GM12878 (cell line): ENCODE measurements around the gene SUSD6. TPM values are rescaled to one million over a fixed set of nuclear protein-coding genes. Genes with fewer than 3 reads are reported as not detected.

Experiments used
- ATAC-seq: fragments of 200-7000 bp; cut with Tn5 transposase; 3 replicates; pipeline ENCODE4 v1.9.1; 2020; ENCODE audit warnings: mild to moderate bottlenecking, moderate library complexity
- BruUV-seq: library from RNA; stranded (reverse); fragments of 400-500 nt; replicated peaks from 2 replicates; lab custom pipeline; 2021; lab: Mats Ljungman, UMichigan
- CTCF ChIA-PET: fragments of 300-600 bp; sonication (Branson Sonifier 250); formaldehyde crosslinking; extraction: SDS; loops from one replicate; lab custom pipeline; 2021; ENCODE audit warnings: inconsistent platforms; lab: Yijun Ruan, JAX
- POLR2A ChIA-PET: fragments of 350-600 bp; formaldehyde crosslinking; extraction: SDS; loops from one replicate; lab custom pipeline; 2021; ENCODE audit warnings: inconsistent platforms; lab: Charles Lee
- RAD21 ChIA-PET: fragments of 300-600 bp; sonication (Branson Sonifier 250); formaldehyde crosslinking; loops from one replicate; lab custom pipeline; 2023; ENCODE audit warnings: antibody characterized with exemption; ENCODE audit not compliant: unreplicated experiment; lab: Charles Lee
- SMC1A ChIA-PET: fragments of 300-600 bp; sonication (Branson Sonifier 250); formaldehyde crosslinking; loops from one replicate; lab custom pipeline; 2023; ENCODE audit not compliant: unreplicated experiment, uncharacterized antibody; lab: Charles Lee
- DNase-seq: peaks from one replicate; pipeline ENCODE4 v3.0.0-alpha.2; 2011; ENCODE audit warnings: low read depth, low spot score
- FAIRE-seq: peaks from 3 replicates; lab custom pipeline; 2011; peaks lifted over from hg19 to GRCh38; lab: Jason Lieb, UNC
- H2AFZ ChIP-seq: 2 replicates; pipeline ENCODE4 v1.6.0; 2011; ENCODE audit warnings: low read depth, low read length, control low read depth; ENCODE audit not compliant: control insufficient read depth
- H3K27ac ChIP-seq: 2 replicates; pipeline ENCODE4 v1.5.1; 2011; ENCODE audit warnings: control low read depth; ENCODE audit not compliant: control insufficient read depth, insufficient read depth
- H3K27me3 ChIP-seq, 2 experiments: replicated peaks in 1 of 2; 2 replicates each; pipeline versions ENCODE4 v1.6.0 to v1.6.1; 2011; ENCODE audit warnings: low read length in 1 of 2; ENCODE audit not compliant: control insufficient read depth in 2 of 2, insufficient read depth in 2 of 2
- H3K36me3 ChIP-seq, 2 experiments: 2 replicates each; pipeline ENCODE4 v1.5.1; 2011; ENCODE audit warnings: low read length in 1 of 2; ENCODE audit not compliant: control insufficient read depth in 2 of 2, insufficient read depth in 2 of 2
- H3K4me1 ChIP-seq: 2 replicates; pipeline ENCODE4 v1.6.1; 2011; ENCODE audit warnings: mild to moderate bottlenecking, low read length, moderate library complexity, mixed read lengths; ENCODE audit not compliant: control insufficient read depth, insufficient read depth
- H3K4me2 ChIP-seq: 2 replicates; pipeline ENCODE4 v1.6.0; 2011; ENCODE audit warnings: control low read depth; ENCODE audit not compliant: control insufficient read depth, insufficient read depth
- H3K4me3 ChIP-seq: fragments of 200-600 bp; sonication (generic); 2 replicates; pipeline ENCODE4 v1.5.1; 2016
- H3K79me2 ChIP-seq: 2 replicates; pipeline ENCODE4 v1.6.0; 2011; ENCODE audit warnings: low read length; ENCODE audit not compliant: control insufficient read depth, insufficient read depth
- H3K9ac ChIP-seq: 2 replicates; pipeline ENCODE4 v1.8.0; 2011; ENCODE audit warnings: low read length, control low read depth, mixed read lengths; ENCODE audit not compliant: control insufficient read depth, insufficient read depth
- H3K9me3 ChIP-seq: replicated peaks from 3 replicates; pipeline ENCODE4 v1.5.1; 2011; ENCODE audit warnings: mild to moderate bottlenecking, low read length; ENCODE audit not compliant: control insufficient read depth, insufficient read depth
- H4K20me1 ChIP-seq: 2 replicates; pipeline ENCODE4 v1.6.0; 2011; ENCODE audit not compliant: control insufficient read depth, insufficient read depth
- CREB1 ChIP-seq: IDR thresholded peaks from 2 replicates; pipeline ENCODE4 v1.6.1; 2012; ENCODE audit warnings: low read depth, mild to moderate bottlenecking, inconsistent platforms
- HDAC2 ChIP-seq: fragments of 200-600 bp; sonication (generic); IDR thresholded peaks from 2 replicates; pipeline ENCODE4 v1.6.1; 2017
- NFIC ChIP-seq: IDR thresholded peaks from 2 replicates; pipeline ENCODE4 v1.6.1; 2012; ENCODE audit warnings: low read depth, mild to moderate bottlenecking, inconsistent platforms, low read length, moderate library complexity
- NFYB ChIP-seq: IDR thresholded peaks from 2 replicates; pipeline ENCODE4 v1.6.1; 2011; ENCODE audit warnings: low read depth, mild to moderate bottlenecking, low read length, improper control_type of control experiment, moderate library complexity; ENCODE audit not compliant: insufficient read depth
- POLR2AphosphoS2 ChIP-seq: IDR thresholded peaks from 2 replicates; pipeline ENCODE4 v1.6.1; 2011; ENCODE audit warnings: low read depth, mild to moderate bottlenecking, low read length, improper control_type of control experiment, moderate library complexity
- SMC3 ChIP-seq: IDR thresholded peaks from 2 replicates; pipeline ENCODE4 v1.6.1; 2011; ENCODE audit warnings: low read length, improper control_type of control experiment, borderline replicate concordance
- SREBF2 ChIP-seq: IDR thresholded peaks from 2 replicates; pipeline ENCODE4 v1.6.1; 2012; ENCODE audit warnings: mild to moderate bottlenecking, low read length
- ZNF24 ChIP-seq: fragments of 450-650 bp; IDR thresholded peaks from 2 replicates; pipeline ENCODE4 v1.6.1; 2017; ENCODE audit warnings: antibody characterized with exemption, mild to moderate bottlenecking
- WGBS: methylation state at CpG from one replicate; pipeline ENCODE4 v1.1.6; 2016; ENCODE audit warnings: low lambda C conversion rate; ENCODE audit not compliant: insufficient replicate concordance, insufficient coverage; ENCODE audit errors: missing lambda C conversion rate; 5-methylcytosine and 5-hydroxymethylcytosine counted together
- in situ Hi-C: fragments of 300-500 bp; cut with MboI; formaldehyde crosslinking; loops from 9 replicates; pipeline ENCODE4 v1.14.3; 2018; ENCODE audit warnings: mixed read lengths
- intact Hi-C: fragments of 100-400 bp; cut with micrococcal nuclease; formaldehyde crosslinking; loops from one replicate; pipeline ENCODE4 v1.14.2; 2022; ENCODE audit not compliant: unreplicated experiment
- polyA plus RNA-seq, 11 experiments: library from polyadenylated mRNA; depleted of rRNA in 4 of 11; unstranded in 6 of 11; stranded (reverse) in 5 of 11; fragments of >200 nt; fragmentation: Nextera tagmentation in 4 of 11; fragmentation: Illumina TruSeq in 1 of 11; extraction: Ambion mirVana in 4 of 11; extraction: Trizol in 1 of 11; gene quantifications; 1 replicate in 1 of 11; 2 replicates in 10 of 11; pipeline versions ENCODE4 v1.2.1 to v1.2.3, GENCODE V29; 2011 to 2016; ENCODE audit warnings: inconsistent platforms in 2 of 11, missing spikeins in 2 of 11, low read depth in 1 of 11
- total RNA-seq, 4 experiments: library from RNA; depleted of rRNA in 3 of 4; stranded (reverse); fragments of >200 nt in 3 of 4; fragmentation: Illumina TruSeq in 1 of 4; extraction: Trizol in 1 of 4; gene quantifications; 2 replicates each; pipeline versions ENCODE4 v1.2.1 to v1.2.3, GENCODE V29; 2013 to 2021
- TF ChIP-seq, protein P1 (sequence below): IDR thresholded peaks from 2 replicates; pipeline ENCODE4 v1.6.1; 2011; ENCODE audit warnings: mild to moderate bottlenecking, low read depth, low read length, moderate library complexity; ENCODE audit not compliant: insufficient replicate concordance
- TF ChIP-seq, protein P2 (sequence below): IDR thresholded peaks from 2 replicates; pipeline ENCODE4 v1.6.1; 2012; ENCODE audit warnings: mild to moderate bottlenecking, low read depth, low read length
- TF ChIP-seq, protein P3 (sequence below): fragments of 450-650 bp; IDR thresholded peaks from 2 replicates; pipeline ENCODE4 v1.6.1; 2017; ENCODE audit warnings: mild to moderate bottlenecking, low read depth, inconsistent platforms; ENCODE audit not compliant: poor library complexity, severe bottlenecking

SUSD6 gene
- total and polyA plus RNA-seq, 10 of the 15 experiments (the other 5 are each of a cell fraction or from before 2014, with no cell fraction given), result 6.6 to 39.8 (median 20.2) TPM

DNA sequence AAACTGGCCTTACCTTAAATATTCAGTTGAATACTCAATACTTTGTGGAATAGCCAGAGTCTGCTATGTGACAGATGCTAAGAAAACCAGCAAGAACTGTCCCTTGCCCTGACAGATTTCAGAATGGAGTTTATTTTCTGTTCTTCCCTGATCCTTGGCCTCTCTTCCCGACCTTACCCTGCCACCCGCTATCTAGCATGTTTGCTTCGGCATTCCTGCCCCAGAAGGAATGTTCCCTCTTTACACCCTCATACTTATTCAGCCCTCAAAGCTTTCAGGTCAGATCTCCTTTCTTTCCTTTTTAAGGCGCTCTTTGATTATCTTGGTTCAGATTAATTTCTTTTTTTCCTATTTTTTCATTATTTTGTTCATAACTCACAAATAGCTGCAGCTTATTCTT is 21.8 kb downstream of the SUSD6 start:
- Histone ChIP-seq H3K36me3 (peaks cover 0 to 6% of the 10 kb centered on the region in 2 experiments; a peak in 3 of 4 replicates), H3K4me3 (no peak overlapping the region), H3K4me1 (peaks cover 90% of the 10 kb centered on the region), H3K27ac (no peak overlapping the region; the same call in 1 of the 2 replicates), H3K9me3 (no peaks in the 10 kb centered on the region), H3K4me2 (no peak overlapping the region), H3K27me3 (no peaks in the 10 kb centered on the region), H4K20me1 (no peaks in the 10 kb centered on the region), H3K79me2 (peaks cover 100% of the 10 kb centered on the region), H3K9ac (no peak overlapping the region), H2AFZ (no peak overlapping the region)
- POLR2A ChIA-PET, result interaction anchor here (1.7 to 8.7 kb wide), 2 partner anchors 16 to 17 kb away, joined by 5 to 88 read pairs; no protein-coding TSS in a partner anchor
- in situ Hi-C loops (no loop called here), intact Hi-C loops (no loop called here)
- ATAC-seq, result no peak
- RAD21 ChIA-PET, result interaction anchor here (1.4 to 1.8 kb wide), 3 partner anchors 15 to 40 kb away, joined by 3 to 6 read pairs (median 5); no protein-coding TSS in a partner anchor
- no peak for DNase-seq
- no peak for FAIRE-seq
- SMC1A ChIA-PET, result interaction anchor here (5.3 to 17.8 kb wide), 4 partner anchors 7 to 40 kb away, joined by 30 to 336 read pairs (median 84); no protein-coding TSS in a partner anchor
- 73% methylated on average over 4 of the region's 4 CpGs for WGBS
- no peak for TF ChIP-seq ZNF24
- no peak for TF ChIP-seq SREBF2
- no peak for TF ChIP-seq SMC3
- TF ChIP-seq NFYB, result no peak
- TF ChIP-seq CREB1, result no peak
- TF ChIP-seq NFIC, result no peak
- TF ChIP-seq, protein P1, sequence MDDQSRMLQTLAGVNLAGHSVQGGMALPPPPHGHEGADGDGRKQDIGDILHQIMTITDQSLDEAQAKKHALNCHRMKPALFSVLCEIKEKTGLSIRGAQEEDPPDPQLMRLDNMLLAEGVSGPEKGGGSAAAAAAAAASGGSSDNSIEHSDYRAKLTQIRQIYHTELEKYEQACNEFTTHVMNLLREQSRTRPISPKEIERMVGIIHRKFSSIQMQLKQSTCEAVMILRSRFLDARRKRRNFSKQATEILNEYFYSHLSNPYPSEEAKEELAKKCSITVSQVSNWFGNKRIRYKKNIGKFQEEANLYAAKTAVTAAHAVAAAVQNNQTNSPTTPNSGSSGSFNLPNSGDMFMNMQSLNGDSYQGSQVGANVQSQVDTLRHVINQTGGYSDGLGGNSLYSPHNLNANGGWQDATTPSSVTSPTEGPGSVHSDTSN, result no peak
- TF ChIP-seq HDAC2, result no peak
- TF ChIP-seq, protein P2, sequence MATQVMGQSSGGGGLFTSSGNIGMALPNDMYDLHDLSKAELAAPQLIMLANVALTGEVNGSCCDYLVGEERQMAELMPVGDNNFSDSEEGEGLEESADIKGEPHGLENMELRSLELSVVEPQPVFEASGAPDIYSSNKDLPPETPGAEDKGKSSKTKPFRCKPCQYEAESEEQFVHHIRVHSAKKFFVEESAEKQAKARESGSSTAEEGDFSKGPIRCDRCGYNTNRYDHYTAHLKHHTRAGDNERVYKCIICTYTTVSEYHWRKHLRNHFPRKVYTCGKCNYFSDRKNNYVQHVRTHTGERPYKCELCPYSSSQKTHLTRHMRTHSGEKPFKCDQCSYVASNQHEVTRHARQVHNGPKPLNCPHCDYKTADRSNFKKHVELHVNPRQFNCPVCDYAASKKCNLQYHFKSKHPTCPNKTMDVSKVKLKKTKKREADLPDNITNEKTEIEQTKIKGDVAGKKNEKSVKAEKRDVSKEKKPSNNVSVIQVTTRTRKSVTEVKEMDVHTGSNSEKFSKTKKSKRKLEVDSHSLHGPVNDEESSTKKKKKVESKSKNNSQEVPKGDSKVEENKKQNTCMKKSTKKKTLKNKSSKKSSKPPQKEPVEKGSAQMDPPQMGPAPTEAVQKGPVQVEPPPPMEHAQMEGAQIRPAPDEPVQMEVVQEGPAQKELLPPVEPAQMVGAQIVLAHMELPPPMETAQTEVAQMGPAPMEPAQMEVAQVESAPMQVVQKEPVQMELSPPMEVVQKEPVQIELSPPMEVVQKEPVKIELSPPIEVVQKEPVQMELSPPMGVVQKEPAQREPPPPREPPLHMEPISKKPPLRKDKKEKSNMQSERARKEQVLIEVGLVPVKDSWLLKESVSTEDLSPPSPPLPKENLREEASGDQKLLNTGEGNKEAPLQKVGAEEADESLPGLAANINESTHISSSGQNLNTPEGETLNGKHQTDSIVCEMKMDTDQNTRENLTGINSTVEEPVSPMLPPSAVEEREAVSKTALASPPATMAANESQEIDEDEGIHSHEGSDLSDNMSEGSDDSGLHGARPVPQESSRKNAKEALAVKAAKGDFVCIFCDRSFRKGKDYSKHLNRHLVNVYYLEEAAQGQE, result no peak
- TF ChIP-seq, protein P3, sequence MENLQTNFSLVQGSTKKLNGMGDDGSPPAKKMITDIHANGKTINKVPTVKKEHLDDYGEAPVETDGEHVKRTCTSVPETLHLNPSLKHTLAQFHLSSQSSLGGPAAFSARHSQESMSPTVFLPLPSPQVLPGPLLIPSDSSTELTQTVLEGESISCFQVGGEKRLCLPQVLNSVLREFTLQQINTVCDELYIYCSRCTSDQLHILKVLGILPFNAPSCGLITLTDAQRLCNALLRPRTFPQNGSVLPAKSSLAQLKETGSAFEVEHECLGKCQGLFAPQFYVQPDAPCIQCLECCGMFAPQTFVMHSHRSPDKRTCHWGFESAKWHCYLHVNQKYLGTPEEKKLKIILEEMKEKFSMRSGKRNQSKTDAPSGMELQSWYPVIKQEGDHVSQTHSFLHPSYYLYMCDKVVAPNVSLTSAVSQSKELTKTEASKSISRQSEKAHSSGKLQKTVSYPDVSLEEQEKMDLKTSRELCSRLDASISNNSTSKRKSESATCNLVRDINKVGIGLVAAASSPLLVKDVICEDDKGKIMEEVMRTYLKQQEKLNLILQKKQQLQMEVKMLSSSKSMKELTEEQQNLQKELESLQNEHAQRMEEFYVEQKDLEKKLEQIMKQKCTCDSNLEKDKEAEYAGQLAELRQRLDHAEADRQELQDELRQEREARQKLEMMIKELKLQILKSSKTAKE, result no peak
- no peak for TF ChIP-seq POLR2AphosphoS2
- BruUV-seq, result no TSS peak
- CTCF ChIA-PET, result interaction anchor here (0.6 to 1.3 kb wide), 3 partner anchors 15 to 1497 kb away, joined by 3 read pairs; no protein-coding TSS in a partner anchor
